GM12891 (cell line): ENCODE results near the gene AGPS.
"Not testable (repeated sequence)": the region's sequence is repeated elsewhere in the genome, so short reads cannot be mapped to it uniquely, and the experiment has no call there.

Source experiments
- DNase-seq: peaks from one replicate; pipeline ENCODE4 v3.0.0; 2011; ENCODE audit warnings: low spot score; ENCODE audit not compliant: insufficient read length
- FAIRE-seq: peaks from 2 replicates; lab custom pipeline; 2011; peaks lifted over from hg19 to GRCh38; lab: Jason Lieb, UNC
- PAX5 ChIP-seq: IDR thresholded peaks from 2 replicates; pipeline ENCODE4 v1.6.1; 2011; ENCODE audit warnings: low read length, moderate library complexity, mild to moderate bottlenecking; ENCODE audit not compliant: insufficient read depth, severe bottlenecking
- POLR2A ChIP-seq: IDR thresholded peaks from 2 replicates; pipeline ENCODE4 v1.6.1; 2011; ENCODE audit warnings: low read depth, low read length, control low read depth
- POLR2AphosphoS5 ChIP-seq: IDR thresholded peaks from 2 replicates; pipeline ENCODE4 v1.6.1; 2011; ENCODE audit warnings: low read depth, low read length, control low read depth
- POU2F2 ChIP-seq: IDR thresholded peaks from 2 replicates; pipeline ENCODE4 v1.6.1; 2011; ENCODE audit warnings: low read depth, mild to moderate bottlenecking, control low read depth, low read length, moderate library complexity
- SPI1 ChIP-seq: IDR thresholded peaks from 2 replicates; pipeline ENCODE4 v1.6.1; 2011; ENCODE audit warnings: low read depth, low read length, control low read depth
- TAF1 ChIP-seq: IDR thresholded peaks from 2 replicates; pipeline ENCODE4 v1.6.1; 2011; ENCODE audit warnings: low read depth, low read length, control low read depth

The AGPS gene

DNA sequence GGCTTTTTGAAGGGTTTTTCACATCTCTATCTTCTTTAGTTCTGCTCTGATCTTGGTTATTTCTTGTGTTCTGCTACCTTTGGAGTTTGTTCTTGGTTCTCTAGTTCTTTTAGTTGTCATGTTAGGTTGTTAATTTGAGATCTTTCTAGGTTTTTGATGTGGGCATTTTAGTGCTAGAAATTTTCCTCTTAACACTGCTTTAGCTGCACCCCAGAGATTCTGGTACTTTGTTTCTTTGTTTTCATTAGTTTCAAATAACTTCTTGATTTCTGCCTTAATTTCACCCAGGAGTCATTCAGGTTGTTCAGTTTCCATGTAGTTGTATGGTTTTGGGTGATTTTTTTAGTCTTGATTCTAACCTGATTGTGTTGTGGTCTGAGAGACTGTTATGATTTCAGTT, 34.7 kb downstream of the AGPS start:
- FAIRE-seq (no peak), DNase-seq (no peak)
- TF ChIP-seq POLR2A, result no peak
- TF ChIP-seq PAX5, result no peak
- no peak for TF ChIP-seq POLR2AphosphoS5
- no peak for TF ChIP-seq POU2F2
- no peak for TF ChIP-seq TAF1
- TF ChIP-seq SPI1, result no peak

DNA sequence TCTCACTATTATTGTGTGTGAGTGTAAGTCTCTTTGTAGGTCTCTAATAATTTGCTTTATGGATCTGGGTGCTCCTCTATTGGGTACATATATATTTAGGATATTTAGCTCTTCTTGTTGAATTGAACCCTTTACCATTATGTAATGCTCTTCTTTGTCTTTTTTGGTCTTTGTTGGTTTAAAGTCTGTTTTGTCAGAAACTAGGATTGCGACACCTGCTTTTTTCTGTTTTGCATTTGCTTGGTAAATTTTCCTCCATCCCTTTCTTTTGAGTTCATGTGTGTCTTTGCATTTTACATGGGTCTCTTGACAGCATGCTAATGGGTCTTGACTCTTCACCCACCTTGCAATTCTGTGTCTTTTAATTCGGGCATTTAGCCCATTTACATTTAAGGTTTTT, 35.4 kb downstream of the AGPS start:
- not testable (repeated sequence) for DNase-seq, FAIRE-seq

DNA sequence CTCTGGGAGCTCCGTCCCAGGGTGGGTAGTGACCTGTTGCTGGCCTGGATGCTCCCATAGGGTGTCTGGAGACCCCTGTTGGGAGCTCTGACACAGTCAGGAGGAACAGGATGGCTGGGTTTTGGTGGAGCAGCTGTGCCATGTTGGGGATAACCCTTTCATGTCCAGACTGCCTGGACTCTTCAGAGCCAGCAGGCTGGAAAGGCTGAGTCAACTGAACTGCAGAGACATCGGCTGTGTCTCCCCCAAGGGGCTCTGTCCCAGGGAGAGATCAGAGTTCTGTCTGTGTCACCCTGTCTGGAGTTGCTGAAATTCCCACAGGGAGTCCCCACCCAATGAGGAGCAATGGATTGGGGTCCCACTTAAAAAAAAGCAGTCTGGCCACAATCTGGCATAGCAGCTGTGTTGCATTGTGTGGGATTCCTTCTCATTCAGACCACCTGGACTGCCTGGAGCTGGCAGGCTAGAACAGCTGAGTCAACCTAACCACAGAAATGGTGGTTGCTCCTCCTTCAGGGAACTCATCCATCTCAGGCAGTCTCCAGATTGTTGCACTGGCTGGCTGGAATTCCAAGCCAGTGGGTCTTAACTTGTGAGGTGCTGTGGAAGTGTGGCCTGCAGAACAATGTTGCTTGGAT, 37.2 kb downstream of the AGPS start:
- TF ChIP-seq TAF1 (no peak), POU2F2 (no peak), POLR2A (no peak), PAX5 (no peak), POLR2AphosphoS5 (no peak), SPI1 (no peak)
- DNase-seq (no peak), FAIRE-seq (no peak)

DNA sequence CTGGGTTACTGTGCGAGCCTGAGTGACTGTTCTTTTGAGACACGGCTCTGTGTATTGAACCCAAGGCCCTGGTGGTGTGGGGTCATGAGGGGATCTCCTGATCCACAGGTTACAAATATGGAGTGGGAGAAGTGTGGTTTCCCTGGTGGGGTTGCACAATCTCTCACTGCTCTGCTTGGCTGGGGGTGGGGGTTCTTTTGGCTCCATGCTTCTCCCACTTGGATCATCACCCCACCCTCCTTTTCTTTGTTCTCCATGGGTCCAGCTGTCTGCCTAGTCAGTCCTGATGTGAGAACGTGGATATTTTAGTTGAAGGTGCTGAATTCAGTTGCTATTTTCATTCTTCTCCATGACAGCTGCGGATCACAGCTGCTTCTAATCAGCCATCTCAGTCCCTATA, 37.8 kb downstream of the AGPS start:
- DNase-seq (no peak), FAIRE-seq (no peak)
- TF ChIP-seq POU2F2, result no peak

DNA sequence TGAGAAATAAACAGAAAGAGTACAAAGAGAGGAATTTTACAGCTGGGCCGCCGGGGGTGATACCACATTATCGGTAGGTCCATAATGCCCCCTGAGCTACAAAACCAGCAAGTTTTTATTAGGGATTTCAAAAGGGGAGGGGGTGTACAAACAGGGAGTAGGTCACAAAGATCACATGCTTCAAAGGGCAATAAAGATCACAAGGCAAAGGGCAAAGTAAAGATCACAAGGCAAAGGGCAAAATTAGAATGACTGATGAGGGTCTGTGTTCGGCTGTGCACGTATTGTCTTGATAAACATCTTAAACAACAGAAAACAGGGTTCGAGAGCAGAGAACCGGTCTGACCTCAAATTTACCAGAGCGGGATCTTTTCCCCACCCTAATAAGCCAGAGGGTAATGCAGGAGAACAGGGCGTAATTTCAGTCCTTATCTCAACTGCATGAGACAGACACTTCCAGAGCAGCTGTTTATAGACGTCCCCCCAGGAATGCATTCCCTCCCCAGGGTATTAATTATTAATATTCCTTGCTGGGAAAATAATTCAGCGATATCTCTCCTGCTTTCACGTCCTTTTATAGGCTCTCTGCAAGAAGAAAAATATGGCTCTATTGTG, 38.6 kb downstream of the AGPS start:
- not testable (repeated sequence) for FAIRE-seq, DNase-seq

DNA sequence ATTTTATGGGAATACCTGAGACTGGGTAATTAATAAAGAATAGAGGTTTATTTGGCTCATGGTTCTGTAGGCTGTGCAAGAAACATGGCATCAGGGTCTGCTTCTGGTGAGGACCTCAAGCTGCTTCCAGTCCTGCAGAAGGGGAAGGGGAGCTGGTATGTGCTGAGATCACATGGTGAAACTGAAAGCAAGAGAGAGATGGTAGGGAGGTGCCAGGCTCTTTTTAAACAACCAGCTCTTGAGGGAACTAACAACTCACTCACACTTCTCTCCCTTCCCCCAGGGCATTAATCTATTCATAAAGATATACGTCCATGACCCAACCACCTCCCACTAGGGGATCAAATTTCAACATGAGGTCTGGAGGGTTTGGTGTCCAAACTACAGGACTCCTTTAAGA, 40.1 kb downstream of the AGPS start:
- TF ChIP-seq PAX5 (no peak), TAF1 (no peak), POLR2AphosphoS5 (no peak), SPI1 (no peak), POLR2A (no peak), POU2F2 (no peak)

DNA sequence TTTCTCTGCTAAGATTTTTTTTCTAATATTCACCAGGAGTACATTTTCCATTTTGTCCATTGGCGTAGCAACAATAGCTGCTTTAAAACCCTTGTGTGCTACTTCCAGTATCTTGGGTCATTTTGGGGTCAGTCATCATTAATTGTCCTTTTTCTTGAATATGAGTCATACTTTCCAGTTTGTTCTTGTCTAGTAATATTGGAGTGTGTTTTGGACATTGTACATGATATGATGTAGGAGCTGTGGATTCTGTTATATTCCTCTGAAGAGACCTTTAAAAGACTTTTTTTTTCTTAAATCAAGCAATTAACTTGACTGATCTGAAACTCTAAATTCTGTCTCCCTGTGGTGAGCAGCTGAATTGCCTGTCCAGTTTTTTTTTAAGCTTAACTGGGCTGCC, 40.8 kb downstream of the AGPS start:
- no peak for FAIRE-seq
- no peak for DNase-seq
- TF ChIP-seq SPI1 (no peak), TAF1 (no peak), PAX5 (no peak), POLR2AphosphoS5 (no peak), POU2F2 (no peak), POLR2A (no peak)

More for the DNA sequence above, 40.1 kb downstream of the AGPS start:
- no peak for FAIRE-seq
- no peak for DNase-seq

DNA sequence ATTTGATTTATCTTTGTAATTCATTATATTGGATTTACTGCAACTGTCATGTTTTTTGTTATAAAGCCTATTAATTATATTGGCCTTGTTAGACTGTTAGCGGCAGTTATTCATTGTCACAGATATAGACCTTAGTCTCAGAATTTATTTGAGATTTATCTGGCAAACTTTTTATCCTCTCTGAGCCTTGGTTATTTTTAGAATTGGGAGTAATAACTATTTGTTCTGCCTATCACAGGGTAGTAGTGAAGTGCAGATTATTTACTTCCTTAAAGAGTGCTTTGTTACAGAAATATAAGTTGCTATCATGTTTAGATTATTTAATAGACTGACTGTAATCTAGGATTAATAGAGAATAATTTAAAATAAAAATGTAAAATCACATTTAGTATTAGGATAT, 41.9 kb downstream of the AGPS start:
- FAIRE-seq (no peak), DNase-seq (no peak)
- TF ChIP-seq POU2F2 (no peak), POLR2AphosphoS5 (no peak), SPI1 (no peak), POLR2A (no peak), TAF1 (no peak), PAX5 (no peak)

DNA sequence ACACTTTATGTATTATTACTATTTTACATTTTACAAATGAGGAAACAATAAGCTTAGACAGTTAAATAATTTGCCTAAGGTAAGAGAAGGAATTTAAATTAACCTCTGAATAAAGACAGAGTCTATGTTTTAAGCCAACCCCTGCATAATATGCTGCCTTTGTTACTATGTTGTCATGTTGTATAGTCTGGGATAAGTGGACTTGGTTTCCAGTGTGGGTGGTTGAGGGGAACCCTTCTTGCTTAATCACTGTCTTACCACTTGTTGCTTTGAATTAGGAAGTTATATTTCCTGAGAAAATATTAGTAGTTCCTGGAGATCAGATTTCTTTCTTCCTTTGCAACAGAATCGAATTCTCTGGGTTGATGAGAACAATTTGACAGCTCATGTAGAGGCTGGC, 52.6 kb downstream of the AGPS start:
- TF ChIP-seq POLR2A, result no peak
- no peak for TF ChIP-seq PAX5
- no peak for TF ChIP-seq TAF1
- no peak for TF ChIP-seq POU2F2
- TF ChIP-seq POLR2AphosphoS5, result no peak
- TF ChIP-seq SPI1, result no peak
- no peak for FAIRE-seq
- no peak for DNase-seq

DNA sequence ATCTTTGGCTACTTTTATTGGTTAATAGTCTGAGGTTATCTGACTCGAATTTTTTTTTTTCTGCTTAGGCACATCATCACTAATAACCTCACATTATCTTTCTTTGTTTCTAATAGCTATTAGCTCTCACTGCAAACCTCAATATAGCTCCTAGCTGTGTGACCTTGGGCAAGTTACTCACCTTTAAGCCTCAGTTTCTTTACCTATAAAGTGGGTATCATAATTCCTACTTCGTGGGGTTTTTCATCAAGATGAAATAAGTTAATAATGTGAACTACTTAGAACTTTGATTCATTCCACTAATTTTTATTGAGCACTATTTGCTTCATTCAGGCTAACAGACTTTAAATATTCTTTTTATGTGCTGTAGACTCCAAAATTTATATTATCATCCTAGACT, 55.5 kb downstream of the AGPS start:
- FAIRE-seq, result no peak
- TF ChIP-seq POU2F2, result no peak
- DNase-seq, result no peak

DNA sequence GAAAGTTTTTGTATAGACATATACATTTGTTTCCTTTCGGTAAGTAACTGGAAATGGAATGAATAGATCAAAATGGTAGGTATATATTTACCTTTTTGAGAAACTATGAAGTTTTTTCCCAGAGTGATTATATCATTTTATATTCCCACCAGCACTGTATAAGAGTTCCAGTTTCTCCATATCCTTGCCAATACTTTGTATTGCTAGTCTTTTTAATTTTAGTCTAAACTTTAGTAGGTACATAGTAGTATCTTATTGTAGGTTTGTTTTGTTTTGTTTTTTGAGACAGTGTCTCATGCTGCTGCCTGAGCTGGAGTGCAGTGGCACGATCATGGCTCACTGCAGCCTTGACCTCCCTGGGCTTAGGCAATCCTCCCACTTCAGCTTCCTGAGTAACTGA, 56.6 kb downstream of the AGPS start:
- DNase-seq (no peak), FAIRE-seq (no peak)
- no peak for TF ChIP-seq POLR2AphosphoS5
- TF ChIP-seq POU2F2, result no peak
- TF ChIP-seq TAF1, result no peak
- TF ChIP-seq POLR2A, result no peak
- no peak for TF ChIP-seq PAX5
- TF ChIP-seq SPI1, result no peak
